H1 (cell line): ENCODE results near the gene MACROD1. TPM values are rescaled to one million over a fixed set of nuclear protein-coding genes. Genes with fewer than 3 reads are reported as not detected.

ENCODE experiments used
- CTCF ChIA-PET: fragments of 300-600 bp; sonication (Branson Sonifier 250); formaldehyde crosslinking; loops from one replicate; lab custom pipeline; 2021; ENCODE audit not compliant: partially characterized antibody; lab: Charles Lee
- POLR2A ChIA-PET: fragments of 300-600 bp; sonication (Branson Sonifier 250); formaldehyde crosslinking; loops from one replicate; lab custom pipeline; 2021; ENCODE audit warnings: inconsistent platforms; ENCODE audit not compliant: partially characterized antibody; lab: Charles Lee
- DNase-seq, 2 experiments: peaks; one replicate each; pipeline versions ENCODE4 v3.0.0 to v3.0.0-alpha.2; 2010 to 2022; ENCODE audit warnings: low spot score in 2 of 2, low read depth in 1 of 2, mixed read lengths in 1 of 2
- FAIRE-seq: peaks from 2 replicates; lab custom pipeline; 2011; peaks lifted over from hg19 to GRCh38; lab: Jason Lieb, UNC
- H2AFZ ChIP-seq: 2 replicates; pipeline ENCODE4 v1.8.1; 2012; ENCODE audit warnings: low read length, inconsistent platforms
- H2AK5ac ChIP-seq: 2 replicates; pipeline ENCODE4 v1.6.1; 2013; ENCODE audit warnings: low read depth, low read length
- H2BK120ac ChIP-seq: replicated peaks from 2 replicates; pipeline ENCODE3; 2013; ENCODE audit warnings: low read depth, low read length, inconsistent platforms
- H2BK12ac ChIP-seq: 2 replicates; pipeline ENCODE4 v1.6.1; 2013; ENCODE audit warnings: low read depth, low read length
- H2BK15ac ChIP-seq: 2 replicates; pipeline ENCODE4 v1.6.1; 2013; ENCODE audit warnings: low read length
- H2BK20ac ChIP-seq: 2 replicates; pipeline ENCODE4 v1.6.1; 2013; ENCODE audit warnings: low read length
- H2BK5ac ChIP-seq: 2 replicates; pipeline ENCODE4 v1.6.1; 2013; ENCODE audit warnings: low read depth, low read length
- H3K14ac ChIP-seq: 2 replicates; pipeline ENCODE4 v1.6.1; 2013; ENCODE audit warnings: inconsistent platforms; ENCODE audit not compliant: insufficient read length
- H3K18ac ChIP-seq: 2 replicates; pipeline ENCODE4 v1.6.1; 2013; ENCODE audit warnings: low read length; ENCODE audit errors: extremely low read depth
- H3K23ac ChIP-seq: 2 replicates; pipeline ENCODE4 v1.6.1; 2013; ENCODE audit warnings: inconsistent platforms; ENCODE audit not compliant: insufficient read length
- H3K23me2 ChIP-seq: 2 replicates; pipeline ENCODE4 v1.6.1; 2013; ENCODE audit warnings: low read depth, low read length
- H3K27ac ChIP-seq: 2 replicates; pipeline ENCODE4 v1.6.1; 2011; ENCODE audit warnings: low read depth, low read length, inconsistent platforms
- H3K27me3 ChIP-seq, 4 experiments: replicated peaks in 1 of 4; 1 replicate in 1 of 4; 2 replicates in 3 of 4; pipeline versions ENCODE4 v1.6.1 to v1.8.1; 2011 to 2013; ENCODE audit warnings: low read length in 3 of 4, mild to moderate bottlenecking in 3 of 4, inconsistent platforms in 2 of 4, mixed read lengths in 2 of 4, moderate library complexity in 1 of 4; ENCODE audit not compliant: control insufficient read depth in 3 of 4, insufficient read depth in 3 of 4; ENCODE audit errors: extremely low read depth in 1 of 4
- H3K36me3 ChIP-seq, 4 experiments: 2 replicates each; pipeline versions ENCODE4 v1.6.1 to v1.8.1; 2011 to 2013; ENCODE audit warnings: mild to moderate bottlenecking in 4 of 4, low read length in 3 of 4, moderate library complexity in 2 of 4, control low read depth in 1 of 4, inconsistent platforms in 1 of 4; ENCODE audit not compliant: insufficient read depth in 4 of 4, control insufficient read depth in 2 of 4
- H3K4ac ChIP-seq: replicated peaks from 2 replicates; pipeline ENCODE3; 2013; ENCODE audit warnings: low read length, low read depth, mixed read lengths, inconsistent platforms; ENCODE audit not compliant: insufficient read length
- H3K4me1 ChIP-seq, 4 experiments: replicated peaks in 1 of 4; 1 replicate in 1 of 4; 2 replicates in 3 of 4; pipeline versions ENCODE4 v1.6.1 to v1.8.1; 2011 to 2013; ENCODE audit warnings: low read length in 3 of 4, inconsistent platforms in 2 of 4, mixed read lengths in 1 of 4; ENCODE audit not compliant: insufficient read depth in 4 of 4, control insufficient read depth in 3 of 4
- H3K4me2 ChIP-seq, 2 experiments: 2 replicates each; pipeline versions ENCODE4 v1.6.1 to v1.8.1; 2011 to 2013; ENCODE audit warnings: low read depth in 2 of 2, low read length in 2 of 2, control low read depth in 1 of 2, inconsistent platforms in 1 of 2, mild to moderate bottlenecking in 1 of 2; ENCODE audit not compliant: insufficient read depth in 1 of 2
- H3K4me3 ChIP-seq, 4 experiments: fragments of 200-600, 300-600 bp in 1 of 4; sonication (generic), shearing (Covaris generic), sonication (Bioruptor Twin) in 1 of 4; 2 replicates each; pipeline versions ENCODE4 v1.5.1 to v1.8.1; 2011 to 2016; ENCODE audit warnings: low read length in 4 of 4, low read depth in 3 of 4, control low read depth in 2 of 4, inconsistent platforms in 2 of 4, mild to moderate bottlenecking in 2 of 4, mixed read lengths in 1 of 4, moderate library complexity in 1 of 4; ENCODE audit not compliant: insufficient read depth in 2 of 4; ENCODE audit errors: extremely low read depth in 1 of 4
- H3K56ac ChIP-seq: replicated peaks from 2 replicates; pipeline ENCODE3; 2013; ENCODE audit warnings: low read depth, mild to moderate bottlenecking, mixed read lengths, low read length, inconsistent platforms; ENCODE audit not compliant: insufficient read length
- H3K79me1 ChIP-seq: 2 replicates; pipeline ENCODE4 v1.6.1; 2013; ENCODE audit warnings: low read depth, low read length, control low read depth
- H3K79me2 ChIP-seq, 2 experiments: 2 replicates each; pipeline versions ENCODE4 v1.6.1 to v1.8.1; 2012 to 2013; ENCODE audit warnings: low read length in 2 of 2, mild to moderate bottlenecking in 2 of 2, inconsistent platforms in 1 of 2; ENCODE audit not compliant: insufficient read depth in 2 of 2, control insufficient read depth in 1 of 2
- H3K9ac ChIP-seq, 4 experiments: replicated peaks in 1 of 4; 1 replicate in 1 of 4; 2 replicates in 3 of 4; pipeline versions ENCODE4 v1.6.1 to v1.8.1; 2011 to 2013; ENCODE audit warnings: low read depth in 3 of 4, low read length in 3 of 4, control low read depth in 2 of 4, mild to moderate bottlenecking in 2 of 4, moderate library complexity in 2 of 4, inconsistent platforms in 1 of 4; ENCODE audit errors: extremely low read depth in 1 of 4
- H3K9me3 ChIP-seq, 2 experiments: 2 replicates each; pipeline versions ENCODE4 v1.6.1 to v1.8.1; 2012 to 2013; ENCODE audit warnings: mild to moderate bottlenecking in 2 of 2, moderate library complexity in 2 of 2, control low read depth in 1 of 2, inconsistent platforms in 1 of 2, low read depth in 1 of 2, low read length in 1 of 2, mixed read lengths in 1 of 2; ENCODE audit not compliant: insufficient read depth in 2 of 2
- H4K20me1 ChIP-seq, 2 experiments: replicated peaks in 1 of 2; 2 replicates each; pipeline versions ENCODE3 to v1.8.1; 2011 to 2013; ENCODE audit warnings: inconsistent platforms in 2 of 2, low read length in 2 of 2, mild to moderate bottlenecking in 1 of 2; ENCODE audit not compliant: insufficient read depth in 2 of 2, control insufficient read depth in 1 of 2
- H4K5ac ChIP-seq: 2 replicates; pipeline ENCODE4 v1.6.1; 2013; ENCODE audit warnings: low read length, low read depth, mixed read lengths, inconsistent platforms; ENCODE audit not compliant: insufficient read length
- H4K8ac ChIP-seq: 2 replicates; pipeline ENCODE4 v1.8.0; 2013; ENCODE audit warnings: mild to moderate bottlenecking, moderate library complexity, low read length, inconsistent platforms; ENCODE audit not compliant: insufficient read depth; ENCODE audit errors: extremely low read depth
- H4K91ac ChIP-seq: replicated peaks from 2 replicates; pipeline ENCODE3; 2013; ENCODE audit warnings: low read length, mixed read lengths, inconsistent platforms; ENCODE audit not compliant: insufficient read length
- ATF2 ChIP-seq: IDR thresholded peaks from 2 replicates; pipeline ENCODE4 v1.6.1; 2012; ENCODE audit warnings: low read length, inconsistent platforms
- BRCA1 ChIP-seq: IDR thresholded peaks from 2 replicates; pipeline ENCODE4 v1.6.1; 2012; ENCODE audit warnings: low read depth, low read length, improper control_type of control experiment
- CBX8 ChIP-seq: fragments of 300-800, 300-1000 bp; sonication (generic); IDR thresholded peaks from 2 replicates; pipeline ENCODE4 v1.7.1; 2016; ENCODE audit warnings: low read depth, low read length, borderline replicate concordance
- CEBPB ChIP-seq: IDR thresholded peaks from 2 replicates; pipeline ENCODE4 v1.6.1; 2012; ENCODE audit warnings: low read depth, low read length
- EGR1 ChIP-seq: IDR thresholded peaks from 2 replicates; pipeline ENCODE4 v1.6.1; 2011; ENCODE audit warnings: low read depth, low read length, borderline replicate concordance
- JUN ChIP-seq: IDR thresholded peaks from 2 replicates; pipeline ENCODE4 v1.6.1; 2011; ENCODE audit warnings: low read depth, mild to moderate bottlenecking, improper control_type of control experiment, low read length
- POU5F1 ChIP-seq: IDR thresholded peaks from 2 replicates; pipeline ENCODE4 v1.6.1; 2011; ENCODE audit warnings: low read depth, mild to moderate bottlenecking, low read length, moderate library complexity
- SIRT6 ChIP-seq: IDR thresholded peaks from one replicate; pipeline ENCODE4 v1.7.1; 2012; ENCODE audit warnings: low read length, inconsistent platforms
- SP1 ChIP-seq: IDR thresholded peaks from 2 replicates; pipeline ENCODE4 v1.6.1; 2011; ENCODE audit warnings: low read depth, low read length
- TAF1 ChIP-seq: IDR thresholded peaks from 2 replicates; pipeline ENCODE4 v1.6.1; 2011; ENCODE audit warnings: mild to moderate bottlenecking, low read depth, low read length
- YY1 ChIP-seq: IDR thresholded peaks from 2 replicates; pipeline ENCODE4 v1.6.1; 2011; ENCODE audit warnings: low read depth, mild to moderate bottlenecking, low read length
- ZNF274 ChIP-seq: IDR thresholded peaks from 2 replicates; pipeline ENCODE4 v1.7.0; 2012; ENCODE audit warnings: low read length, borderline replicate concordance; ENCODE audit errors: extremely low read depth
- WGBS, 2 experiments: shearing (Covaris generic) in 1 of 2; methylation state at CpG; one replicate each; pipeline versions ENCODE4 v1.1.6 to v1.1.7; 2013 to 2015; ENCODE audit warnings: low lambda C conversion rate in 2 of 2, mixed read lengths in 2 of 2, inconsistent platforms in 1 of 2, low coverage in 1 of 2, missing lambda C conversion rate in 1 of 2; ENCODE audit not compliant: insufficient replicate concordance in 2 of 2, insufficient coverage in 1 of 2, insufficient read length in 1 of 2; ENCODE audit errors: extremely low coverage in 1 of 2, missing lambda C conversion rate in 1 of 2; 5-methylcytosine and 5-hydroxymethylcytosine counted together
- polyA plus RNA-seq, 7 experiments: library from polyadenylated mRNA; depleted of rRNA in 3 of 7; stranded (reverse) in 5 of 7; unstranded in 2 of 7; fragments of >200 nt in 5 of 7; fragments of 200-250 nt in 2 of 7; gene quantifications; 1 replicate in 5 of 7; 2 replicates in 1 of 7; 4 replicates in 1 of 7; pipeline versions ENCODE4 v1.2.1 to v1.2.3, GENCODE V29; 2011 to 2013; ENCODE audit warnings: missing spikeins in 2 of 7, mixed read lengths in 2 of 7
- total RNA-seq: library from RNA; stranded (reverse); fragmentation: NEBNext Ultra II Directional; extraction: Animal tissue kit (Norgen Biotek cat#: 25700); gene quantifications from 2 replicates; pipeline ENCODE4 v1.2.1, GENCODE V29; 2021
- TF ChIP-seq, protein P1 (sequence below): IDR thresholded peaks from 2 replicates; pipeline ENCODE4 v1.6.1; 2011; ENCODE audit warnings: low read depth, mild to moderate bottlenecking, low read length; ENCODE audit not compliant: insufficient read depth

MACROD1 gene
- total and polyA plus RNA-seq, 2 of the 8 experiments (the other 6 are each of a cell fraction or from before 2014, with no cell fraction given): 19.5 to 34.1 TPM

DNA sequence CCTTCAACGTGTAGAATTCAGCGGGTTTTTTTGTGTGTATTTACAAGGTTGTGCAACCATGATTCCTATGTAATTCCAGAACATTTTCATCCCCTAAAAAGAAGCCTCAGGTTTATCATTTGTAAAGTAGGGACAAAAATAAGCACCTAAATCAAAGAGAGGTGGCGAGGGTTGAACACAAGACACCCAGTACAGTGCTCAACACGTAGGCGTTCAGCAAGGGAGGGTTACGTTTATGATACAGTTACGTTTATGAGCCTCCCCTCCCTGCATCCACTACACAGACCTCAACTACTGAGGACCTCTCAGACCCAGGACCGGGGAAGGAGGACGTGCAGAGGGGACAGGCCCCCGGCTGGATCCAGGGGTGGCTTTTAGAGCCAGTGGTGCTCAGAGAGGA is 85.5 kb downstream of the MACROD1 start:
- Histone ChIP-seq H4K8ac (no peak overlapping the region), H3K27me3 (peaks cover 0 to 87% (median 52%) of the 10 kb centered on the region in 4 experiments; a peak in 6 of 7 replicates), H3K4me3 (no peak overlapping the region), H3K9me3 (no peaks in the 10 kb centered on the region), H3K4ac (no peak overlapping the region), H2BK5ac (no peak overlapping the region), H3K14ac (no peak overlapping the region), H2AFZ (no peak overlapping the region), H3K56ac (no peak overlapping the region), H3K9ac (no peak overlapping the region), H3K27ac (no peak overlapping the region), H3K23me2 (no peaks in the 10 kb centered on the region), H3K79me1 (no peaks in the 10 kb centered on the region), H2BK12ac (no peak overlapping the region), H2BK15ac (no peak overlapping the region), H3K18ac (no peak overlapping the region), H2BK120ac (no peak overlapping the region), H4K91ac (no peak overlapping the region), H4K20me1 (peaks cover 0 to 19% of the 10 kb centered on the region in 2 experiments), H3K36me3 (no peaks in the 10 kb centered on the region), H2AK5ac (peak overlapping the region; percentile 13; the same call in 1 of the 2 replicates), H3K4me2 (no peak overlapping the region), H3K79me2 (no peaks in the 10 kb centered on the region), H3K23ac (no peak overlapping the region), H3K4me1 (no peaks in the 10 kb centered on the region), H4K5ac (no peak overlapping the region), H2BK20ac (no peak overlapping the region)
- WGBS, 2 experiments: 92% methylated on average over 10 of the region's 10 CpGs; no CpG with 5 or more reads in 1 of the 2 experiments
- no peak for FAIRE-seq
- POLR2A ChIA-PET: no interaction called here
- DNase-seq: no peak
- CTCF ChIA-PET: interaction anchor here (0.9 kb wide), 2 partner anchors 10 to 65 kb away, joined by 3 read pairs; no protein-coding TSS in a partner anchor
- TF ChIP-seq EGR1: no peak
- TF ChIP-seq SIRT6: no peak
- no peak for TF ChIP-seq CEBPB
- no peak for TF ChIP-seq SP1
- TF ChIP-seq, protein P1, sequence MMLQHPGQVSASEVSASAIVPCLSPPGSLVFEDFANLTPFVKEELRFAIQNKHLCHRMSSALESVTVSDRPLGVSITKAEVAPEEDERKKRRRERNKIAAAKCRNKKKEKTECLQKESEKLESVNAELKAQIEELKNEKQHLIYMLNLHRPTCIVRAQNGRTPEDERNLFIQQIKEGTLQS: no peak
- no peak for TF ChIP-seq BRCA1
- no peak for TF ChIP-seq CBX8
- TF ChIP-seq ATF2: no peak
- TF ChIP-seq JUN: no peak
- TF ChIP-seq POU5F1: no peak
- TF ChIP-seq ZNF274: no peak
- no peak for TF ChIP-seq YY1
- no peak for TF ChIP-seq TAF1
